ENCODE data around the gene DCUN1D1. TPM values are rescaled to one million over a fixed set of nuclear protein-coding genes. Genes with fewer than 3 reads are reported as not detected.

DCUN1D1 gene
- total and polyA plus RNA-seq, 8 donors: 37.4 to 47.4 (median 41.0) TPM

DNA sequence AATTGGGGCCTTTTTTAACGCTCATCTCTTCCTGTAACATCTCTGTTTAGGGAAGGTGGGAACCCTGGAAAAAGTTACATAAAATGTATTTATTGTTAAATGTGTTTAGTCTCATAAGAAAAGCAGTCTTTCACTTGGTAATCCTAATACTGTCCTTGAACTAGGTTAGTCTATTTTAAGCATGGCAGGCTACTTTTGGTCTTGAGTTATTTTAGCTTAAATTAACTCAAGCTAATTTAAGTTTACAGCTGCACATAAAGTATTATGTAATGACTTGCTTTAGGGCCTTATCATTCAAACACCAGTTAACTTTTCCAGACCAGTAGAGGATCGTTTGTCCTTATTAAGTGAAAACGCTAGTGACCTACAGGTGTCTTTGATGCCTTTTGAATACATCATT, 63.2 kb downstream of the DCUN1D1 start:
- DNase-seq (no peak), ATAC-seq (no peak)
- Histone ChIP-seq H3K36me3 (peaks cover 0 to 29% of the 10 kb centered on the region in 2 donors), H3K4me3 (no peak overlapping the region), H3K27ac (no peak overlapping the region), H3K27me3 (no peaks in the 10 kb centered on the region), H3K4me1 (no peaks in the 10 kb centered on the region), H3K9me3 (no peaks in the 10 kb centered on the region)
- TF ChIP-seq, protein P1, sequence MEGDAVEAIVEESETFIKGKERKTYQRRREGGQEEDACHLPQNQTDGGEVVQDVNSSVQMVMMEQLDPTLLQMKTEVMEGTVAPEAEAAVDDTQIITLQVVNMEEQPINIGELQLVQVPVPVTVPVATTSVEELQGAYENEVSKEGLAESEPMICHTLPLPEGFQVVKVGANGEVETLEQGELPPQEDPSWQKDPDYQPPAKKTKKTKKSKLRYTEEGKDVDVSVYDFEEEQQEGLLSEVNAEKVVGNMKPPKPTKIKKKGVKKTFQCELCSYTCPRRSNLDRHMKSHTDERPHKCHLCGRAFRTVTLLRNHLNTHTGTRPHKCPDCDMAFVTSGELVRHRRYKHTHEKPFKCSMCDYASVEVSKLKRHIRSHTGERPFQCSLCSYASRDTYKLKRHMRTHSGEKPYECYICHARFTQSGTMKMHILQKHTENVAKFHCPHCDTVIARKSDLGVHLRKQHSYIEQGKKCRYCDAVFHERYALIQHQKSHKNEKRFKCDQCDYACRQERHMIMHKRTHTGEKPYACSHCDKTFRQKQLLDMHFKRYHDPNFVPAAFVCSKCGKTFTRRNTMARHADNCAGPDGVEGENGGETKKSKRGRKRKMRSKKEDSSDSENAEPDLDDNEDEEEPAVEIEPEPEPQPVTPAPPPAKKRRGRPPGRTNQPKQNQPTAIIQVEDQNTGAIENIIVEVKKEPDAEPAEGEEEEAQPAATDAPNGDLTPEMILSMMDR (IDR thresholded peaks at IDR 0.05): no peak
- intact Hi-C loops (cut with DNase I): no loop called here

GRCh38 chr3:182914341-182914740, 66.0 kb downstream of the DCUN1D1 start:
- no peak overlapping the region for H3K27ac ChIP-seq
- no peaks in the 10 kb centered on the region for H3K4me1 ChIP-seq
- H3K27me3 ChIP-seq: no peaks in the 10 kb centered on the region
- ATAC-seq (no peak), DNase-seq (no peak)
- intact Hi-C loops (cut with DNase I): no loop called here
- TF ChIP-seq, protein P1 (IDR thresholded peaks at IDR 0.05): no peak
- peaks cover 0 to 30% of the 10 kb centered on the region in 2 donors for H3K36me3 ChIP-seq
- H3K9me3 ChIP-seq: no peaks in the 10 kb centered on the region
- no peak overlapping the region for H3K4me3 ChIP-seq

- DNase-seq: no peak
- H3K4me3 ChIP-seq: no peak overlapping the region
- intact Hi-C loops (cut with DNase I): no loop called here
- no peaks in the 10 kb centered on the region for H3K4me1 ChIP-seq
- H3K36me3 ChIP-seq: peaks cover 0 to 30% of the 10 kb centered on the region in 2 donors
- H3K27ac ChIP-seq: no peak overlapping the region
- no peaks in the 10 kb centered on the region for H3K9me3 ChIP-seq
- H3K27me3 ChIP-seq: no peaks in the 10 kb centered on the region
- no peak for ATAC-seq
- TF ChIP-seq, protein P1 (IDR thresholded peaks at IDR 0.05): no peak
These were observed 66.4 kb downstream of the DCUN1D1 start for GRCh38 chr3:182913889-182914288.

GRCh38 chr3:182912474-182912873, 67.9 kb downstream of the DCUN1D1 start:
- no peaks in the 10 kb centered on the region for H3K27me3 ChIP-seq
- intact Hi-C loops (cut with DNase I): no loop called here
- TF ChIP-seq, protein P1 (IDR thresholded peaks at IDR 0.05): no peak
- H3K4me3 ChIP-seq: no peak overlapping the region
- H3K9me3 ChIP-seq: no peaks in the 10 kb centered on the region
- no peak overlapping the region for H3K27ac ChIP-seq
- peaks cover 0 to 33% of the 10 kb centered on the region in 2 donors for H3K36me3 ChIP-seq
- DNase-seq: no peak
- H3K4me1 ChIP-seq: no peaks in the 10 kb centered on the region
- no peak for ATAC-seq

DNA sequence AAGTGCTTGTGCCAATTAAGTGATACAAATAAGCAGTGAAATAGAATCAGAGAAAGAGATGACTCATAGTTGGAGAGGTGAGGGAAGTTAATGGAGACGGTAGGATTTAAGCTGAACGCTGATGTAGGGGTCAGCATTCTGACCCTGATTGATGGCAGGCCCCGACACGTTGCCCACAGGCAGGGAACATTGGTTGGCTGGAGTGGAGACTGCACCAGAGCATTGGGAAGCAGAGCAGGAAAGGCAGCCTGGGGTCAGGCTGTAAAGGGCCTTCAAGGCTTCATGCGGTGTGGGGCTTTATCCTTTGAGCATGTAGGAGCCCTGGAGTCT, 68.6 kb downstream of the DCUN1D1 start:
- Histone ChIP-seq H3K27ac (no peak overlapping the region), H3K36me3 (peaks cover 0 to 33% of the 10 kb centered on the region in 2 donors), H3K9me3 (no peaks in the 10 kb centered on the region), H3K4me1 (no peaks in the 10 kb centered on the region), H3K4me3 (no peak overlapping the region), H3K27me3 (no peaks in the 10 kb centered on the region)
- TF ChIP-seq, protein P1 (IDR thresholded peaks at IDR 0.05): no peak
- no peak for DNase-seq
- ATAC-seq: no peak
- intact Hi-C loops (cut with DNase I): no loop called here

All from left lung (tissue), 10 donors.